Neuronal stem cell (in vitro differentiated cells): ENCODE data around the gene AAR2.

Experiments
- DNase-seq: peaks from one replicate; pipeline ENCODE4 v3.0.0-alpha.2; 2013; ENCODE audit warnings: low spot score
- H2AFZ ChIP-seq: one replicate; pipeline ENCODE4 v1.6.1; 2013; ENCODE audit warnings: mild to moderate bottlenecking, low read length, inconsistent platforms
- H2AK5ac ChIP-seq: 2 replicates; pipeline ENCODE4 v1.6.1; 2013; ENCODE audit warnings: low read depth, mild to moderate bottlenecking, inconsistent platforms, low read length, moderate library complexity, mixed read lengths
- H2BK120ac ChIP-seq: 2 replicates; pipeline ENCODE4 v1.6.1; 2013; ENCODE audit warnings: low read depth, mild to moderate bottlenecking, inconsistent platforms, low read length, moderate library complexity, mixed read lengths
- H2BK12ac ChIP-seq: one replicate; pipeline ENCODE4 v1.6.1; 2013; ENCODE audit warnings: low read length, inconsistent platforms
- H2BK15ac ChIP-seq: 2 replicates; pipeline ENCODE4 v1.6.1; 2013; ENCODE audit warnings: mild to moderate bottlenecking, low read length, inconsistent platforms, mixed read lengths
- H2BK5ac ChIP-seq: one replicate; pipeline ENCODE4 v1.6.1; 2013; ENCODE audit warnings: inconsistent platforms, mild to moderate bottlenecking, low read length, moderate library complexity
- H3K14ac ChIP-seq: one replicate; pipeline ENCODE4 v1.6.1; 2013; ENCODE audit warnings: low read length, inconsistent platforms
- H3K18ac ChIP-seq: 2 replicates; pipeline ENCODE4 v1.6.1; 2013; ENCODE audit warnings: low read length, inconsistent platforms
- H3K23ac ChIP-seq: 2 replicates; pipeline ENCODE4 v1.6.1; 2013; ENCODE audit warnings: low read depth, mild to moderate bottlenecking, mixed read lengths, low read length, inconsistent platforms; ENCODE audit not compliant: poor library complexity
- H3K27ac ChIP-seq: replicated peaks from 3 replicates; pipeline ENCODE4 v1.5.1; 2013; ENCODE audit warnings: low read length, inconsistent platforms
- H3K27me3 ChIP-seq, 3 experiments: 2 replicates each; pipeline ENCODE4 v1.6.1; 2013; ENCODE audit warnings: low read length in 3 of 3, mild to moderate bottlenecking in 2 of 3, inconsistent platforms in 1 of 3, low read depth in 1 of 3, mixed read lengths in 1 of 3, moderate library complexity in 1 of 3; ENCODE audit not compliant: control insufficient read depth in 3 of 3, insufficient read depth in 3 of 3
- H3K36me3 ChIP-seq, 2 donors: replicated peaks in 1 of 2; 2 replicates each; pipeline ENCODE4 v1.6.1; 2013; ENCODE audit warnings: low read length in 2 of 2; ENCODE audit not compliant: control insufficient read depth in 2 of 2, insufficient read depth in 2 of 2
- H3K4ac ChIP-seq: 2 replicates; pipeline ENCODE4 v1.6.1; 2013; ENCODE audit warnings: inconsistent platforms, mild to moderate bottlenecking, low read length, moderate library complexity
- H3K4me1 ChIP-seq, 2 donors: 1 replicate in 1 of 2; 2 replicates in 1 of 2; pipeline ENCODE4 v1.6.1; 2013; ENCODE audit warnings: low read length in 2 of 2, low read depth in 1 of 2; ENCODE audit not compliant: control insufficient read depth in 2 of 2, insufficient read depth in 1 of 2
- H3K4me2 ChIP-seq: one replicate; pipeline ENCODE4 v1.6.1; 2013; ENCODE audit warnings: mild to moderate bottlenecking, low read length, inconsistent platforms; ENCODE audit not compliant: insufficient read depth, poor library complexity, severe bottlenecking
- H3K4me3 ChIP-seq, 2 donors: 2 replicates each; pipeline ENCODE4 v1.5.1; 2013; ENCODE audit warnings: low read length in 2 of 2, mild to moderate bottlenecking in 2 of 2, inconsistent platforms in 1 of 2, moderate library complexity in 1 of 2
- H3K79me1 ChIP-seq: one replicate; pipeline ENCODE4 v1.6.1; 2013; ENCODE audit warnings: low read depth, mild to moderate bottlenecking, inconsistent platforms, low read length, moderate library complexity
- H3K9ac ChIP-seq: one replicate; pipeline ENCODE4 v1.6.1; 2013; ENCODE audit warnings: mild to moderate bottlenecking, low read depth, low read length, inconsistent platforms; ENCODE audit not compliant: poor library complexity
- H3K9me3 ChIP-seq, 2 donors: replicated peaks in 1 of 2; 2 replicates each; pipeline versions ENCODE3 to v1.6.1; 2013; ENCODE audit warnings: low read length in 2 of 2, mild to moderate bottlenecking in 2 of 2, inconsistent platforms in 1 of 2, low read depth in 1 of 2, mixed read lengths in 1 of 2, moderate library complexity in 1 of 2; ENCODE audit not compliant: control insufficient read depth in 2 of 2, insufficient read depth in 1 of 2
- H4K8ac ChIP-seq: one replicate; pipeline ENCODE4 v1.6.1; 2013; ENCODE audit warnings: low read depth, mild to moderate bottlenecking, inconsistent platforms, low read length, moderate library complexity
- H4K91ac ChIP-seq: one replicate; pipeline ENCODE4 v1.6.1; 2013; ENCODE audit warnings: low read length, low read depth, mild to moderate bottlenecking, inconsistent platforms; ENCODE audit not compliant: poor library complexity
- WGBS, 2 donors: extraction: QIAGEN DNeasy Blood & Tissue Kit; methylation state at CpG; one replicate each; pipeline ENCODE4 v1.1.7; 2013; ENCODE audit warnings: missing lambda C conversion rate in 2 of 2, mixed read lengths in 1 of 2; ENCODE audit not compliant: insufficient read length in 2 of 2, insufficient replicate concordance in 1 of 2; ENCODE audit errors: extremely low coverage in 2 of 2; 5-methylcytosine and 5-hydroxymethylcytosine counted together

Gene AAR2

DNA sequence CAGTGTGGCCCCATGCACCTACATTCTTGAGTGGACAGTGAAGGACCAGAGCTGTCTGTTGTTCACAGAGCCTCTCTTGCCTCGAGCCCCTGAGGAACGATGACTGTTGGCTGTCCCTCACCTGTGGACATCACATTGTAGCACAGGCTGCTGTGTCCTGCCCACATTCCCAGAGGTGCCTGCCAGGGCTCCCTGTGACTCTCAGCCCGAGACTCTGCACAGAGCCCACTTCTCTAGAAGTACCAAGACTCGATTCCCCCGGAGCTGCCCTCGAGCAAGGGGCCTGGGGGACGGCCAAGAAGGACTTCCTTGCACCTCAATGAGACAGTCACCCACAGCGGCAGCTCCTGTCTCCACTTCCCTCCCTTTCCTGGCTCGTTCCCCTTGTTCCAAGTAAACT, 41.3 kb downstream of the AAR2 start:
- no peak overlapping the region for H3K18ac ChIP-seq
- no CpG with 5 or more reads among the region's 9 CpGs for WGBS, 2 donors
- H4K8ac ChIP-seq: no peak overlapping the region
- H3K4me3 ChIP-seq: no peak overlapping the region
- H3K36me3 ChIP-seq: no peaks in the 10 kb centered on the region
- H3K9me3 ChIP-seq: no peaks in the 10 kb centered on the region
- no peak overlapping the region for H2AK5ac ChIP-seq
- H3K4me1 ChIP-seq: peaks cover 6 to 13% of the 10 kb centered on the region in 2 donors
- no peak overlapping the region for H3K14ac ChIP-seq
- no peak overlapping the region for H2AFZ ChIP-seq
- no peak overlapping the region for H2BK120ac ChIP-seq
- no peak overlapping the region for H4K91ac ChIP-seq
- H3K9ac ChIP-seq: no peak overlapping the region
- no peak overlapping the region for H2BK15ac ChIP-seq
- DNase-seq: no peak
- H2BK5ac ChIP-seq: no peak overlapping the region
- no peak overlapping the region for H3K4me2 ChIP-seq
- no peak overlapping the region for H3K23ac ChIP-seq
- no peaks in the 10 kb centered on the region for H3K79me1 ChIP-seq
- no peak overlapping the region for H3K27ac ChIP-seq
- peaks cover 0 to 10% (median 0%) of the 10 kb centered on the region in 3 experiments for H3K27me3 ChIP-seq
- H2BK12ac ChIP-seq: no peak overlapping the region
- no peak overlapping the region for H3K4ac ChIP-seq

DNA sequence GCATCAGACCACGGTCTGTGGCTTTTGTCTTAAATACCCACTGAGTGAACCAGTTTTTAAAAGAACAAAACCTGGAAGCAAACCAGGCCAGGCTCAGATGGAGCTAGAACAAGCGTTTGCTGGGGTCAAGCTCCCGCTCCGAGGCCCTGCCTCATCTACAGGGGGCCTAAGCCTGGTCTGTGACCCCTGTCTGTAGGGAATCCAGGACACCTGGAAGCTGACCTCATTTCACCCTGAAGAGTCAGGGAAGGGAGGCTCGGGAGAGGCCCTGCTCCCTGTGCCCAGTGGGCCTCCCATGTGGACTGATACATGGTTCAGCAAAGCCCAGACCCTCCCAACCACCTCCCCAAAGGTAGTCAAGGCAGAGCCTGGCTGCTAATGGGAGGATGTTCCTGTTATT, 43.1 kb downstream of the AAR2 start:
- WGBS, 2 donors: no CpG with 5 or more reads among the region's 5 CpGs
- no peak overlapping the region for H2AK5ac ChIP-seq
- H3K9ac ChIP-seq: no peak overlapping the region
- no peak for DNase-seq
- no peak overlapping the region for H3K18ac ChIP-seq
- no peaks in the 10 kb centered on the region for H3K36me3 ChIP-seq
- no peak overlapping the region for H3K4me3 ChIP-seq
- H2BK12ac ChIP-seq: no peak overlapping the region
- H3K27me3 ChIP-seq: peaks cover 0 to 15% (median 0%) of the 10 kb centered on the region in 3 experiments
- H4K91ac ChIP-seq: no peak overlapping the region
- no peak overlapping the region for H3K4me2 ChIP-seq
- no peak overlapping the region for H3K14ac ChIP-seq
- H2BK15ac ChIP-seq: no peak overlapping the region
- H3K79me1 ChIP-seq: no peaks in the 10 kb centered on the region
- no peak overlapping the region for H3K4ac ChIP-seq
- H2AFZ ChIP-seq: no peak overlapping the region
- peaks cover under 1 to 5% of the 10 kb centered on the region in 2 donors for H3K4me1 ChIP-seq
- H2BK120ac ChIP-seq: no peak overlapping the region
- no peak overlapping the region for H2BK5ac ChIP-seq
- H3K27ac ChIP-seq: no peak overlapping the region
- no peak overlapping the region for H4K8ac ChIP-seq
- H3K9me3 ChIP-seq: no peaks in the 10 kb centered on the region
- no peak overlapping the region for H3K23ac ChIP-seq

DNA sequence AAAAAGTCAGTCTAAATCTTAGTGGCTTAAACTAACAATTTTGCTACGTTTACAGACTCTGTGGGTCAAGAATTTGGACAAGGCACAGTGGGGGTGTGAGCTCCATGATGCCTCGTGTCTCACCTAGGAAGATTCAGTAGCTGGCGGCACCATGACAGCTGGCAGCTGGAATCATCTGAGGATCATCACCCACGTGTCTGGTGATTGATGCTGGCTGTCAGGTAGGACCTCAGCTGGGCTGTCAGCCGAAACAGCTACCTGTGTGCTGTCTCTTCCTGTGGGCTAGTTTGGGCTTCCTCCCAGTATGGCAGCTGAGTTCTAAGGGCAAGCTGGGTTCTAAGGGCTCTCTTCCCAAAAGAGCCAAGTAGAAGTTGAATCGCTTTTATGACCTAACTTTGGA, 43.5 kb downstream of the AAR2 start:
- WGBS, 2 donors: no CpG with 5 or more reads among the region's 6 CpGs
- H3K36me3 ChIP-seq: no peaks in the 10 kb centered on the region
- no peak overlapping the region for H3K4me3 ChIP-seq
- H3K4me1 ChIP-seq: peaks cover 0 to 2% of the 10 kb centered on the region in 2 donors
- no peak overlapping the region for H3K4ac ChIP-seq
- H3K27ac ChIP-seq: no peak overlapping the region
- H3K27me3 ChIP-seq: peaks cover 0 to 18% (median 0%) of the 10 kb centered on the region in 3 experiments
- DNase-seq: no peak
- H3K4me2 ChIP-seq: no peak overlapping the region
- H3K23ac ChIP-seq: no peak overlapping the region
- no peaks in the 10 kb centered on the region for H3K79me1 ChIP-seq
- no peaks in the 10 kb centered on the region for H3K9me3 ChIP-seq
- no peak overlapping the region for H4K91ac ChIP-seq
- H3K9ac ChIP-seq: no peak overlapping the region
- H2AK5ac ChIP-seq: no peak overlapping the region
- no peak overlapping the region for H3K18ac ChIP-seq
- H2AFZ ChIP-seq: no peak overlapping the region
- H2BK5ac ChIP-seq: no peak overlapping the region
- H2BK120ac ChIP-seq: no peak overlapping the region
- H2BK15ac ChIP-seq: no peak overlapping the region
- H2BK12ac ChIP-seq: no peak overlapping the region
- H4K8ac ChIP-seq: no peak overlapping the region
- H3K14ac ChIP-seq: no peak overlapping the region

DNA sequence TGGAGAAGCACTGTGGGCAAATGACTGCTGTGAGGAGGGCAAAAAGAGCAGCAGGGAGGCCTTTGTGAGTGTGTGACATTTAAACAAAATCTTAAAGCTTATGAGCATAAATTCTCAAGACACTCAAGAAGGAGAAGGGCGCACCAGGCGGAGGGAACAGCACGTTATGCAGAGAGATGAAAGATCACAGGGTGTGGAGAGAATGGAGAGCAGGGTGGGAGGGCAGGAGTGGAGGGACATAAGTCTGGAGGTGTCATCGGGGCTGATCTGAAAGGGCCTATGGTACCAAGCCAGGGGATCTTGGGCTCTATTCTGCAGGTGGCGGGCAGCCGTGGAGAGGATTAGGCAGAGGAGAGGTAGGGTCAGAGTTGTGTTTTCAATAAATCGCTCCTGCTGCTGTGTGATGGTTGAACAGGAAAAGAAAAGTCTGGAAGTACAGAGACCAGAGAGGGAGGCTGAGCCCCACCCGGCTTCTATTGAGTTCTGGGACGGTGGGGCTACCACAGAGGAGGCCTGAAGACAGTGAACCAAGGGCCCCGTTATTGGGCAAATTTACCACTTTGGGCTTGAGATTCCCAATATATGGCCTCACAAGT, 45.6 kb downstream of the AAR2 start:
- WGBS, 2 donors: no CpG with 5 or more reads among the region's 10 CpGs
- Histone ChIP-seq H2BK15ac (no peak overlapping the region), H2BK12ac (no peak overlapping the region), H3K4ac (no peak overlapping the region), H3K23ac (no peak overlapping the region), H3K9ac (no peak overlapping the region), H3K36me3 (no peaks in the 10 kb centered on the region), H3K9me3 (no peaks in the 10 kb centered on the region), H2AFZ (no peak overlapping the region), H3K4me2 (no peak overlapping the region), H2AK5ac (no peak overlapping the region), H2BK5ac (no peak overlapping the region), H3K4me3 (no peak overlapping the region), H3K18ac (no peak overlapping the region), H4K8ac (no peak overlapping the region), H3K27ac (no peak overlapping the region), H2BK120ac (no peak overlapping the region), H3K79me1 (no peaks in the 10 kb centered on the region), H3K4me1 (no peaks in the 10 kb centered on the region), H4K91ac (no peak overlapping the region), H3K27me3 (peaks cover 0 to 17% (median 0%) of the 10 kb centered on the region in 3 experiments), H3K14ac (no peak overlapping the region)
- no peak for DNase-seq
